HG03097 (cell line): Measurements from ENCODE around the gene PRDM10.
A peak's percentile ranks its signal among the peaks of the same experiment; 100 is the strongest.

Experiments
- ATAC-seq: cut with Tn5 transposase; IDR thresholded peaks from one replicate; pipeline ENCODE4 v1.9.1; 2021; ENCODE audit not compliant: unreplicated experiment, low FRiP score

The PRDM10 gene, protein sequence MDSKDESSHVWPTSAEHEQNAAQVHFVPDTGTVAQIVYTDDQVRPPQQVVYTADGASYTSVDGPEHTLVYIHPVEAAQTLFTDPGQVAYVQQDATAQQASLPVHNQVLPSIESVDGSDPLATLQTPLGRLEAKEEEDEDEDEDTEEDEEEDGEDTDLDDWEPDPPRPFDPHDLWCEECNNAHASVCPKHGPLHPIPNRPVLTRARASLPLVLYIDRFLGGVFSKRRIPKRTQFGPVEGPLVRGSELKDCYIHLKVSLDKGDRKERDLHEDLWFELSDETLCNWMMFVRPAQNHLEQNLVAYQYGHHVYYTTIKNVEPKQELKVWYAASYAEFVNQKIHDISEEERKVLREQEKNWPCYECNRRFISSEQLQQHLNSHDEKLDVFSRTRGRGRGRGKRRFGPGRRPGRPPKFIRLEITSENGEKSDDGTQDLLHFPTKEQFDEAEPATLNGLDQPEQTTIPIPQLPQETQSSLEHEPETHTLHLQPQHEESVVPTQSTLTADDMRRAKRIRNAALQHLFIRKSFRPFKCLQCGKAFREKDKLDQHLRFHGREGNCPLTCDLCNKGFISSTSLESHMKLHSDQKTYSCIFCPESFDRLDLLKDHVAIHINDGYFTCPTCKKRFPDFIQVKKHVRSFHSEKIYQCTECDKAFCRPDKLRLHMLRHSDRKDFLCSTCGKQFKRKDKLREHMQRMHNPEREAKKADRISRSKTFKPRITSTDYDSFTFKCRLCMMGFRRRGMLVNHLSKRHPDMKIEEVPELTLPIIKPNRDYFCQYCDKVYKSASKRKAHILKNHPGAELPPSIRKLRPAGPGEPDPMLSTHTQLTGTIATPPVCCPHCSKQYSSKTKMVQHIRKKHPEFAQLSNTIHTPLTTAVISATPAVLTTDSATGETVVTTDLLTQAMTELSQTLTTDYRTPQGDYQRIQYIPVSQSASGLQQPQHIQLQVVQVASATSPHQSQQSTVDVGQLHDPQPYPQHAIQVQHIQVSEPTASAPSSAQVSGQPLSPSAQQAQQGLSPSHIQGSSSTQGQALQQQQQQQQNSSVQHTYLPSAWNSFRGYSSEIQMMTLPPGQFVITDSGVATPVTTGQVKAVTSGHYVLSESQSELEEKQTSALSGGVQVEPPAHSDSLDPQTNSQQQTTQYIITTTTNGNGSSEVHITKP

DNA sequence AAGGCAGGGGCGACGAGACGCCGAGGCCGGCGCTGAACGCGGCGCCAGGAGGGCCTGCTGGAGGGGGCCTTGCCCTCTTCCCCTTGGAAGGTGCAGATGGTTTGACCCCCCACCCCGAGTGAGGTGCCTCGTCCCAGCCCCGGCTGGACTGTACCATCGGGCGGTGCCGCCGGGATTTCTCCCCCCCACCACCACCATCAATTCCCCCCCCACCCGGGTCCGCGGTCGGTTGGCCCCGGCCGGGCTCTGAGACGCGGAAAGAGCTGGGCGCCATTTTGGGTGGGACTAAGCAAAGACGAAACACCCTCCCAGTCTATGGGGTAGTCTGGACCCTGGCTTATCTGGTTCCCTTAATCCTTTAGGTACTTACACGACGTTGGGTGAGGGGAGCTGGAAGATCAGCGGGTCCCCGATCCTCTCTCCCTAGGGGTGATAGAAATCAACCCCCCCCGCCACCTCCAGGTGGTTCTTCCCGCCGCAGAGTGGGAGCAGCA lies at the start of gene PRDM10:
Gene PRDM10, minus strand, starts transcription at position 484 of the 494 bp plus-strand sequence. CDS start 41,871 bp downstream, outside the sequence.
- ATAC-seq: peak; percentile 41

DNA sequence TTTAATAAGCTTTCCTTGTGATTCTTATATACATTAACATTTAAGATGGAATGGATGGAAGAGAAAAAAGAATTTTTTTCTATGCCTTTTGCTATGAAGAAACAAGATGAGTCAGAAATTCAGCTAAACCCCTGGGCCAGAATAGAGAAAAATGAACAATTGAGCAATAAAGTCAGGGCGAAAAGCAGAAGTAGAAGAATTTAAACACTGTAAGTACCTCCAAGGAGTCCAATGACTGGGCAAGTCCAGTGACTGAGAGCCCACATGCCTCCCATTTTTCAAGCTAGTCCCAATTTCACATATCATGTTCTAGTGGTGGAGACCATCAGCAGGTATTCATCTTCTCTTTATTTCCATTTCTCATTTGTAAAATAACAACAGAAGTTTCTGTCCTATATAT lies 48.4 kb upstream of the PRDM10 start:
- no peak for ATAC-seq

GRCh38 chr11:130050257-130050656 lies 47.6 kb upstream of the PRDM10 start:
- ATAC-seq: no peak

- ATAC-seq: no peak
These were observed 46.7 kb upstream of the PRDM10 start for GRCh38 chr11:130049328-130049771.

- no peak for ATAC-seq
These were observed 44.5 kb upstream of the PRDM10 start for GRCh38 chr11:130047141-130047540.

GRCh38 chr11:130043575-130043974 lies 40.9 kb upstream of the PRDM10 start:
- no peak for ATAC-seq

- ATAC-seq: no peak
These were observed 39.5 kb upstream of the PRDM10 start for GRCh38 chr11:130042093-130042591.

GRCh38 chr11:130040281-130040940 lies 37.8 kb upstream of the PRDM10 start:
- ATAC-seq: no peak

GRCh38 chr11:130037881-130038585 lies 35.4 kb upstream of the PRDM10 start:
- no peak for ATAC-seq

DNA sequence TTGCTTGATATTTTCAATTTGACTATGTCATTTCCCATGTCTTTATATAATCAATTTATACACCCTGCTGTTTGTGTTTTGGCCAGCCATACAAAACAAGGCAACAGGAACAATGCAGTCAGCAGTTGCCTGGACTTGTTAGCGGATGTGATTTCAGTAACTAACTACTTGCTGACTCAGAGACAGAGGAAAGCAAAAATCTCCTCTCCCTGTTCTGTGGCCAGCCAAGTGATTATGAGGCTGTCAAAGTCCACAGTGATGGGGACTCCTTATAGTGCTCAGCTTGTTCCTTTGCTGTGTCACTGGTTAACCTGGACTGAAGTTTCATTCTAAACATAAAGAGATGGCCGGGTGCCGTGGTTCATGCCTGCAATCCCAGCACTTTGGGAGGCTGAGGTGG lies 34.4 kb upstream of the PRDM10 start:
- ATAC-seq: no peak

- no peak for ATAC-seq
These were observed 31.6 kb upstream of the PRDM10 start for GRCh38 chr11:130034236-130034635.

DNA sequence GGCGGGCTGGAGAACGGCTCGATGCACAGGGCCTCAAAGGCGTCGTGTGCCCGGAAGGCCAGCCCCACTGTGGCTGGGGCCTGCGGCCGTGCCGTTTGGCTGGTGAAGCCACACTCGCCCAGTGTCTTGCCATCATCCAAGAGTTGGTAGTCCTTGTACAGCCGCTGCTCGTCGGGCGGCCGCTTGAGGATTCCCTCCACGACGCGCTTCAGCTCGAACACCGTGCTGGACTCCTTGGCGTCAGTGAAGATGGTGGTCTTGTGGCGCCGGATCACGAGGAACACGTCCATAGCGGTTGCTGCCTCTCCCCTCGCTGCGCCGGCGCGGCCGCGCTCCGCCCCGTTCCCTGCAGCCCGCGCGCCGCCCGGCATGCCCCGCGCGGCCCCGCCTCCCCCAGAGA lies 30.3 kb upstream of the PRDM10 start:
- no peak for ATAC-seq

DNA sequence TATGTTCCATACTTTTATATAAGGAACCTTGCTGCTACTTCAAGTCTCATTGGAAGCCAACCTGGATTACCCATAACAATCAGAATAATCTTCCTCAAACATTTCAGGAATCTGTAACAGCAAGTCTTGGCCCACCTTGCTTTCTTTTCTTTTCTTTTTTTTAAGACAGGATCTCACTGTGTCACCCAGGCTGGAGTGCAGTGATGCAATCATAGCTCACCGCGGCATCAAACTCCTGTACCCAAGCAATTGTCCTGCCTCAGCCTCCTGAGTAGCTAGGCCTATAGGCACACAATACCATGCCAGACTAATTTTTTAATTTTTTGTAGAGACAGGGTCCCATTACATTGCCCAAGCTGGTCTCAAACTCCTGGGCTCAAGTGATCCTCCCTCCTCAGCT lies 29.3 kb upstream of the PRDM10 start:
- ATAC-seq: no peak

GRCh38 chr11:130031056-130031455 lies 28.4 kb upstream of the PRDM10 start:
- no peak for ATAC-seq

GRCh38 chr11:130029137-130029536 lies 26.5 kb upstream of the PRDM10 start:
- no peak for ATAC-seq

- ATAC-seq: no peak
These were observed 22.7 kb upstream of the PRDM10 start for GRCh38 chr11:130025371-130025770.

DNA sequence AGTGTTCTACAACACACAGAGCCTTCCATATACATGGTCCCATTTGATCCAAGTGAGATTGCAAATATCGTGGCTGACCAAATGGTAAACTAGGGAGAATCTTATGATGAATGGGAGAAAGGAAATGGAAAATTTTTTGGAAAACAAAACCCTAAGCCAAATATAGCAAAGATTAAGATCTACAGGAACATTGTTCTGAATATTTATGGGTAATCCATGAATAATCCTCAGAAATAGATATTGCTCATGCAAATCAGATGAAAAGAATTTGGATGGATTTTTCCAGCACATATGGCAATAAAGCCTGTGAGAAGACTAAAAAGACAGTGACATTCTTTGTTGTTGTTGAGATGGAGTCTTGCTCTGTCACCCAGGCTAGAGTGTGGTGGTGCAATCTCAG lies 21.7 kb upstream of the PRDM10 start:
- no peak for ATAC-seq

- peak; percentile 97 for ATAC-seq
These were observed 20.6 kb upstream of the PRDM10 start for GRCh38 chr11:130023204-130023603.

GRCh38 chr11:130022799-130023198 lies 20.2 kb upstream of the PRDM10 start:
- no peak for ATAC-seq
